T-helper 2 cell treated with Interferon-gamma antibody and Interleukin-4, amounts not matched to agents 5 μg/mL and 100 μg/mL, for 36 hours (primary cell): ENCODE results near the gene TNFRSF14.

Source experiments
- DNase-seq: peaks from one replicate; pipeline ENCODE4 v3.0.0; 2021; ENCODE audit warnings: low spot score
- H3K27ac Mint-ChIP-seq: one replicate; pipeline ENCODE4 v1.8.0; 2021; ENCODE audit warnings: mild to moderate bottlenecking, mixed read lengths
- H3K27me3 Mint-ChIP-seq: one replicate; pipeline ENCODE4 v1.8.0; 2021; ENCODE audit warnings: low read depth, mixed read lengths
- H3K36me3 Mint-ChIP-seq: one replicate; pipeline ENCODE4 v1.8.0; 2021; ENCODE audit warnings: low read depth, mixed read lengths
- H3K4me1 Mint-ChIP-seq: one replicate; pipeline ENCODE4 v1.8.0; 2021; ENCODE audit warnings: low read depth, mixed read lengths
- H3K4me3 Mint-ChIP-seq: one replicate; pipeline ENCODE4 v1.8.0; 2022; ENCODE audit warnings: mild to moderate bottlenecking, moderate library complexity, mixed read lengths
- H3K9me3 Mint-ChIP-seq: one replicate; pipeline ENCODE4 v1.8.0; 2021; ENCODE audit warnings: mixed read lengths

The TNFRSF14 gene

DNA sequence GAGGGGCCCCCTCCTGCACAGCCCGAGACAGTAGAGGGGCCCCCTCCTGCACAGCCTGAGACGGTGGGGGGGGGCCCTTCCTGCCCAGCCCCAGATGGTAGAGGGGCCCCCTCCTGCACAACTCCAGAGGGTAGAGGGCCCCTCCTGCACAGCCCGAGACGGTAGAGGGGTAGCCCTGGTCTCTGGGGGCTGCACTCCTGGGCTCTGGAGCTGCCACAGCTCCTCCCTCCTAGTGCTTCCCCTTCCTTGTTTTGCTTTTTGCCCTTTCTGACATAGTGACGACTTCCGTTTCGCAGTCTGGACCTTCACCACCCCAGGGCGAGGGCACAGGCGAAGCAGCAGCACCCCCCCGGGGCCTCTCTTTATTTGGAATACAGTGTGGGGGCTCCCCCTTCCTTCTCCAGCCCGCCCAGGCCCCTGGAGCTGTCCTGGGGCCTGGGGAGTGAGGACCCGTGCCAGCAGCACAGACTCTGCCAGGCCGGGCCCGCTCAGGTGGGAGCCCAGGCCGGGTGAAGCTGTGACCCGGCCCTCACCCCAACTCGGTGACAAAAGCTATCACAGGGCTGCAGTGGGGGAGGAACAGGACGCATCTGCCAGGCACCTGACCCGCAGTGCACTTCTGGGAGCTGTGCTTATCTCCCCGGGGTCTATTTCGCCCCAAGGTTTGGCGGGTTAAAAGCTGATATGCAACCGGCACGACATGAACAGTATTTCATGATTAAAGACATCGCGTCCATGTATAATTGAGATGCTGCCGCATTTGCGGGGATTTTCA is 29.3 kb downstream of the TNFRSF14 start:
- Mint-ChIP-seq H3K4me1 (peaks cover 29% of the 10 kb centered on the region), H3K36me3 (peaks cover 9% of the 10 kb centered on the region), H3K9me3 (no peaks in the 10 kb centered on the region), H3K4me3 (peak overlapping the region; percentile 92), H3K27ac (peak overlapping the region; percentile 96), H3K27me3 (no peaks in the 10 kb centered on the region)
- DNase-seq, result peak; percentile 72

DNA sequence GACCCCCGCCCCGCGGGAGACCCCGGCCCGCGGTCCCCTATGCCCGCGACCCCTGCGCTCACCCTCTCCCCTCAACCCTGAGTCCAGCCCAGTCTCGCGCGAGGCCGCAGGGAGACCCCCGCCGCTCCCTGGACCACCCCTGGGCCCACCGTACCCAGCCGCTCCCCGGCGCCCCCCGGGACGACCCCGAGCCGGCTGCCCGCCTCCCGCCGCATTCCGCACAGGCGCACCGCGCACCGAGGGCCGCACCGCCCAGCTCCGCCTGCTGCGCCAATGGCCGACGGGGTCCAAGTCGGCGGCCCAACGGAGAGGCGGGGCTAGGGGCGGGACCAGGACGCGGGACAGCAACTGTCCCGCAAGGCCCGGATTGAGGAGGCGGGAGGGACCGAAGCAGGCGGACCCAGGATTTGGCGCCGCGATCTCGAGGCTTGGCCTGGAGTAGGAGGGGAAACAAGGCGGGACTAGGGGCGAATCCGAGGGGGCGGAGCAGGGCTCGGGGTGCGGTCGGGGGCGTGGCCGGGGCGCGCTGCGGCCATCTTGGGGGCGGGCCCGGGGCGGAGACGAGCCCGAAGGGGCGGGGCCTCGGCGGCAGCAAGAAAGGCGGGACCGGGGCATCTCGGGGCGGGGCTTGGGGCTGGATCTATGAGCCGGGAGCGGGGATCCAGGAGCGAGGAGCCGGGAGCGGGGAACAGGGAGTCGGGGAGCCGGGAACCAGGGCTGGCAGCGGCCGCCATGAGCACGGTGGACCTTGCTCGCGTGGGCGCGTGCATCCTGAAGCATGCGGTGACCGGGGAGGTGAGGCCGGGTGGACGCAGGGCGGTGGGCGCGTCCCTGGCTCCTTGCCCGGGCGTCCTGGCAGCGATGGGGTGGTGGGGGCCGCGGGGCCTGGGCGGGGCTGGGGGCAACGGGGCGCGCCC is 30.2 kb downstream of the TNFRSF14 start, which contains the start of gene PRXL2B:
PRXL2B (plus strand) TSS at position 624 of the 917 bp plus-strand sequence; CDS start at position 733, 109 bp downstream.
- DNase-seq, result peak; percentile 98
- H3K4me3 Mint-ChIP-seq, result peak within 1 kb of the TSS; percentile 92
- peak within 1 kb of the TSS; percentile 96 for H3K27ac Mint-ChIP-seq
- H3K9me3 Mint-ChIP-seq, result no peaks in the 10 kb centered on the region
- H3K27me3 Mint-ChIP-seq, result no peaks in the 10 kb centered on the region
- H3K36me3 Mint-ChIP-seq, result peaks cover 8% of the 10 kb centered on the region
- H3K4me1 Mint-ChIP-seq, result peaks cover 24% of the 10 kb centered on the region

DNA sequence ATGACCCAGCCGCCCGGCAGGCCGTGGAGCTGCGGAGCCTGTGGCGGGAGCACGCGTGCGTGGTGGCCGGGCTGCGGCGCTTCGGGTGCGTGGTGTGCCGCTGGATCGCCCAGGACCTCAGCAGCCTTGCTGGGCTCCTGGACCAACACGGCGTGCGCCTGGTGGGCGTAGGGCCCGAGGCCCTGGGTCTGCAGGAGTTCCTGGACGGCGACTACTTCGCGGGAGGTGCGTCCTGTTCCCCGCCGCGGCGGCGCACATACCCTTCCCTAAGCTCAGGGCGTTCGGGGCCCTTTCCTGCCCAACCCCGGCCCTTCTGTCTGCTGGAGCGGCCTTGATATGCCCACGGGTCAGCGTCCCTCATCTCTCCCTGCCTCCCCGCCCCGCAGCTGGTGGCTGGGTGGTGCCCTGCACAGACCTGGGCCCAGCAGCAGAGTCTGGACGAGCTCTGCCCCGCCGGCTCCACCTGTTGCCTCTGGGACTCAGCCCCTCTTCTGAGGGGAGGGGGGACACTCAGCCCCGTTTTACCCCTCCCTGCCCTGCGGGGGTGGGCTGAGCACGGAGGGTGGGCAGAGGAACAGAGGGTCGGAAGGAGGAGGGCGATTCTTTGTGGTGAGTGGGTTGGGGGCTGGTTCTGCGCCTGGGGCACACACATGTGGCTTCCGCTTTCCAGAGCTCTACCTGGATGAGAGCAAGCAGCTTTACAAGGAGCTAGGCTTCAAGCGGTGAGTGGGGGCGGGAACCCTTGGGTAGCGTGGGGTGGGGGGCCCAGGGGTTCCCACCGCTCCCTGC is 31.1 kb downstream of the TNFRSF14 start:
- peaks cover 19% of the 10 kb centered on the region for H3K4me1 Mint-ChIP-seq
- H3K4me3 Mint-ChIP-seq, result peak overlapping the region; percentile 74
- peak overlapping the region; percentile 45 for H3K27ac Mint-ChIP-seq

DNA sequence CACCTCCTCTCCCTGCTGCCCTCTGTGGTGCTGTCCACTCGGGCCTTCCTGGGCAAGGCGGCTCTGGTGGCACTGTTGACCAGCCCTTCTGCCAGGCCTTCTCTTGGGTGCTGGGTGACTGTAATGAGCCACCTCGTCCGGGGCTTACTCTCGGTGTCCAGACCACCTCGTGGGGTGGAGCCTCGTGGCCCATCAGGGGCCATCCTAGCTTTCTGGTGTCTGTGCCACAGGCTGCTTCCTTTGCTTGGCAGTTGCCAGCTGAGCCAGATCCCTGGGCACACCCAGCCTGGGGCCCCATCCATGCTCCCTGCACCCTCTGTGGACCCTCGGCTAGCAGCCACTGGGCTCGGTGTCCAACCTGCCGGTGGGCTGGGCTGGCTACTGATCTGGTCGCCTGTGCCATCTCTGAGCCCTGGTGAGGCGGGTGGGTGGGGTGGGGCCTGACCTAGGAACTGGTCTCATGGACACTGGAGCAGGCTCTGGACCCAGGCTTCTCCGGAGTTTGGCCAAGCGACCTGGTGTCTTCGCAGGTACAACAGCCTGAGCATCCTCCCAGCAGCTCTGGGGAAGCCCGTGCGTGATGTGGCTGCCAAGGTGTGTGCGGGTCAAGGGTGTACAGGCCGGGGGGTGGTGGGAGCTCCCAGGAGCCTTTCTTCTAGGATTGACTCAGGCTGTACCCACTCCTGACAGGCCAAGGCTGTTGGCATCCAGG is 31.8 kb downstream of the TNFRSF14 start:
- peaks cover 15% of the 10 kb centered on the region for H3K4me1 Mint-ChIP-seq
- DNase-seq, result no peak
- peaks cover 6% of the 10 kb centered on the region for H3K36me3 Mint-ChIP-seq
- no peak overlapping the region for H3K27ac Mint-ChIP-seq
- no peaks in the 10 kb centered on the region for H3K9me3 Mint-ChIP-seq
- peak overlapping the region; percentile 74 for H3K4me3 Mint-ChIP-seq
- no peaks in the 10 kb centered on the region for H3K27me3 Mint-ChIP-seq

More for the DNA sequence above, 31.1 kb downstream of the TNFRSF14 start:
- no peak for DNase-seq
- H3K36me3 Mint-ChIP-seq, result peaks cover 6% of the 10 kb centered on the region
- no peaks in the 10 kb centered on the region for H3K9me3 Mint-ChIP-seq
- no peaks in the 10 kb centered on the region for H3K27me3 Mint-ChIP-seq

DNA sequence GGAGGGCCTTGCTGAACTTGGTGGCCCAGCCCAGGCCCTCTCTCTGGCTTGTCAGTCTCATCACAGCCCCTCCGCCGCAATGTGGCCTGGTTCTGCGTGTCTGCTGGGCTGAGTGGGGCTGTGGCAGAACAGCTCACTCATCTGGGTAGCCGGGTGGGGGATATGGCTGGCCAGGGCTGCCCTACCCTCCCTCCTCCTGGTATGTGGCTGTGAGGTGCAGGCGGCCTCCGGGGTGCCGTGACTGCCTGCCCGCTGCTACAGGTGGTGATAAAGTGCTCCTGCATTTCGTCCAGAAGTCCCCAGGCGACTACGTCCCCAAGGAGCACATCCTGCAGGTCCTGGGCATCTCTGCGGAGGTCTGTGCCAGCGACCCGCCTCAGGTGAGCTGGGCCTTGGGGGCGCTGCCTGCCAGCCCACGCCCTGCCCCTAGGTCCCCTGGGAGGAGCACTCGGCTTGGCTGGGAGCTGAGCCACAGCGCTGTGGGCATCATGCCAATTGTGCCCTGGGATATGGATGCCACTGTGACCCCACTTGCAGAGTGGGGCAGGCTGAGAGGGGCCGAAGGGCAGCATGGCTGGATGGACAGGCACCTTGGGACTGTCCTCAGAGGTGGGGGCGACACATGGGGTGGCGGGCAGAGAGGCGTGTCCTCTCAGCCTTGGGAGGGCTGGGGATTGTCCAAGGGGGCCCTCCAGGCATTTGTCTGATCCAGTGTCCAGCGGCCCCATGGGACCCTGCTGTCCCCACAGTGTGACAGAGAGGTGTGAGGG is 32.7 kb downstream of the TNFRSF14 start:
- Mint-ChIP-seq H3K36me3 (peaks cover 6% of the 10 kb centered on the region), H3K27me3 (no peaks in the 10 kb centered on the region), H3K4me1 (peaks cover 10% of the 10 kb centered on the region), H3K27ac (no peak overlapping the region), H3K9me3 (no peaks in the 10 kb centered on the region), H3K4me3 (no peak overlapping the region)
- no peak for DNase-seq

DNA sequence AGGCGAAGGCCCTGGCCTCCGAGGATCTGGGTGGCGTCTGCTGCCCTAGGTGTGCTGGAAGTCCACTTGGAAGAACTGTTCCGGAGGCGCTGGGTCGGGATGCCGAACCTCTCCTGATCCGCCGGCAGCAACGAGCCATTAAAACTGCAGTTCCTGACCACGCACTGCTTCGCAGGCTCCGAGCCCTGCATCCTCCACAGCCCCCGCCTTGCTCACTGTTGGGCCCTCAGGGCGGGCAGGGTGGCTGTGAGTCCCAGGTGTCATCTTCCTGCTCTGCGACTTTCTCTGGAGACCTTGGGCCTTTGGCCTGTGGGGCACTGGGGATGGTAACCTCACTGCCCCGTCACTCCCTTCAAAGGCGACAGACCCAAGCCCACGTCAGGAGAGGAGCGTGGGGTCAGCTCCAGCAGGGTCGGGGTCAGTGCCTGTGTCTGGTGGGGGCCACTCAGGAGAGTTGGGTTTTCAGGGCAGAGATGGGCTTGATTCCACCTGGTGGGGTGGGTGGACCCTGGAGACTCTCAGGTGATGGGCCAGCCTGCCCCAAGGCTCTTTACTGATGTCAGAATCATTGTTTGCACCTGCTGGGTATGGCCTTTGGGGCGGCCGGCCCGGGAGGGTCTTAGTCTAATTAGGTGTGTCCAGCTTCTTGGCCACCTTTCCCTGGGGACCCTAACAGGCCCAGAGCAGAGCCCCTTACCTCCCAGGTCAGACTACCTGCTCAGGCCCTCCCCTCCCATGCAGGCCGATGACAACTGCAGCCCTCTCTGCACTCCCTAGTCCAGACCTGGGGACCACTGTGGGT is 33.5 kb downstream of the TNFRSF14 start:
- no peak overlapping the region for H3K27ac Mint-ChIP-seq
- peaks cover 3% of the 10 kb centered on the region for H3K4me1 Mint-ChIP-seq
- H3K36me3 Mint-ChIP-seq, result peaks cover 6% of the 10 kb centered on the region
- no peak overlapping the region for H3K4me3 Mint-ChIP-seq
- H3K27me3 Mint-ChIP-seq, result no peaks in the 10 kb centered on the region
- no peaks in the 10 kb centered on the region for H3K9me3 Mint-ChIP-seq
- DNase-seq, result no peak

DNA sequence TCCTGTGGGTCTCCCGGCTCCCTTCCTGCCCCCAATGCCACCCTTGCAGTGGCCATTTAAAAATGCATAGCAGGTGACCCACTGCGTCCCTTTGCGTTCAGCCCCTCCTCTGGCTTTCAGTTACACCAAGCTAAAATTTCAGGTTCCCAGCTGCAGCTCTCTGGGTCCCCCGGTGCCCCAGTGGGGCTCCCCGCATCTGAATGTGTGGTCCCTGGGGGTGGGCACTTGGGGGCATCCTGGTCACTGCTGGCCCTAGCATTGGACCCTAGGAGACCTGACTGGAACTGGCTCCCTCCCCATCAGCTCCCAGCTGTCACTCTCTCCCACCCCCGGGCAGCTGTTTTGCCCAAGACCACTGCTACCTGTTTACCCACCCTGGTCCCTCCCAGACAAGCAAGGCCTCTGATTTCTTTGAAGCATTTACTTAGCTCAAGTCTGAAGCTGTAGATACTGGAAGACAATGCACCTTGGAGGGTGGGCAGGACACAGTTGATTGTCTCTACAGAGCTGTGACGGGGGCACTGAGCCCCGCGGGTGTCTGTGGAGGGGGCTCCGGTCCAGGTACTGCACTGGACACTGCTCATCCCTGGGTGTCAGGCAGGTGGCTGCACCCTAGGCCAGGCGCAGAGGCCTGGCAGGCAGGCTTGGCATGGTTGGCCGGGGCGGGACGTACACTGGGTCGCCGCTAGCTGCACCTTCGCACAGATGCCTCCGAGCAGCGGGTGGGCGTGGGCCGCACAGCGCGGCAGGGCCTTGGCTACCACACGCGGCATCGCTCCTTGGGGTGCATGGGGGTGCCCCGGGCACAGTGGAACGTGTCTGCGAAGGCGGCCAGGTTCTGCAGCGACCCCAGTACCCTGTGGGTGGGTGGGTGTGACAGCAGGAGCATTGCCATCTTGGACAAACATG is 34.3 kb downstream of the TNFRSF14 start:
- no peaks in the 10 kb centered on the region for H3K4me1 Mint-ChIP-seq
- H3K4me3 Mint-ChIP-seq, result no peak overlapping the region
- H3K27ac Mint-ChIP-seq, result no peak overlapping the region
- DNase-seq, result no peak
- H3K36me3 Mint-ChIP-seq, result peaks cover 6% of the 10 kb centered on the region
- no peaks in the 10 kb centered on the region for H3K27me3 Mint-ChIP-seq
- H3K9me3 Mint-ChIP-seq, result no peaks in the 10 kb centered on the region

DNA sequence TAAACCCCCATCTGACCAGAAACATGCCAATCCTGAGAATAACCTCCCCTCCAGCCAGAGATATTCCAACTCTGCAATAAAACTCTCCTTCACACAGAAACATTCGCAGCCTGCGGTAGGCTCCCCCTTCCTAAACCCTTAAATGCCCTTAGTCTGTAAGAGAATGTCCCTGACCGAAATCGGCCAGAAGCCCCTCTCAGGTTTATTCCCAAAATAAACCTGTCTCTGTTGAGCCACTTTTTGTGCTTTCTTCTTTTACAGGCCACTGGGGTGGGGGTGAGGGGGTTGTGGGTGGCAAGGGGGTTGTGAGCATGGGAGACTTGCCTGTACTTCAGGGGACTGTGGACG is 35.0 kb downstream of the TNFRSF14 start:
- no peak for DNase-seq
- Mint-ChIP-seq H3K4me1 (no peaks in the 10 kb centered on the region), H3K4me3 (no peak overlapping the region), H3K9me3 (no peaks in the 10 kb centered on the region), H3K36me3 (peaks cover 6% of the 10 kb centered on the region), H3K27me3 (no peaks in the 10 kb centered on the region), H3K27ac (no peak overlapping the region)

DNA sequence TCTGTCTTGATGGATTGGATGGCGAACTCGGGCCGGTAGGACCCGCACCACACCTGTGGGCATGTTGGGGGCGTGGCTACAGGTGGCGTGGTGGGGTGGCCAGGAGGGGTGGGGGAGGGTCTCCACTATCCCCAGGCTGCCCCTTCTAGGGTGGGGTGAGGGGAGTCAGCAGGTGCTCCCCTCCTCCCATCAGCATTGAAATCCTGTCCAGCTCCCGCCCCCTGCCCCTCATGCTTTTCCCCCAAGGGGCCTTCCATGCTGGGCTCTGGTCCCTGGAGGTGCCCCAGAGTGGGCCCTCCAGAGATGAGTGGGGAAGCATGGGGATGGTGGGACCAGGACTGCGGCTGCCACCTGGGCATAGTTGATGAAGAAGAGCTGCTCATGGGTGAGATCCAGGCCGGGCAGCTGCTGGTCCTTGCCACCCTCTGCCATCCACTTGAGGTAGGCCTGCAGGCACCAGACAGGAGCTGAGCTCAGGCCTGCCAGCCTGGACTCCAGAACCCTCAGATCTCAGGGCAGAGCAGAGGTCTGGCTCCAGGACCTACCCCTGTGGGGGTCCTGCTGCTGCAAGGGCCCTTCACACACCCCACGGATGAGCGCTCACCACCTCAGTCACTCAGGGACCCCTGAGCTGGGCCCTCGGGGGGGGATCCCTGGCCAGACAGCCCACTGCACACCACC is 35.5 kb downstream of the TNFRSF14 start:
- no peaks in the 10 kb centered on the region for H3K4me1 Mint-ChIP-seq
- no peak for DNase-seq
- no peak overlapping the region for H3K4me3 Mint-ChIP-seq
- H3K27me3 Mint-ChIP-seq, result no peaks in the 10 kb centered on the region
- H3K9me3 Mint-ChIP-seq, result no peaks in the 10 kb centered on the region
- peaks cover 6% of the 10 kb centered on the region for H3K36me3 Mint-ChIP-seq
- no peak overlapping the region for H3K27ac Mint-ChIP-seq

DNA sequence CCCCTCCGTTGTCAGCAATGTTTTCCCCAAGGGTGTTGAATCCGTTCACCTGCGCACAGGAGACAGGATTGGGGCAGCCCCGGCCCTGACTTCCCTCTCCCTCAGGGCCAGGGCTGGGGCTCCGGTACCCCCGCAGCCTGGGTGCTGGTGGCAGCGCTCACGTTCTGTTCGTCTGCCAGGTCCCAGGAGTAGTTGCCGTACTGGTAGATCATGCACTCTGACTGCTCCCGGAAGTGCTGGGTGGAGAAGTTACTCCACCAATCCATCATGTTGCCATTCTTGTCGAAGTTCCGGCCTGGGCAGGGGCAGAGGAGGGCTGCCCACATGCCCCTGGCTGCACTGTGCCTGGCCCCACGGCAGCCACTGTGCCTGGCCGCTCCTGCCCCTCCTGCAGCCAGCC is 36.5 kb downstream of the TNFRSF14 start:
- H3K36me3 Mint-ChIP-seq, result peaks cover 6% of the 10 kb centered on the region
- DNase-seq, result no peak

DNA sequence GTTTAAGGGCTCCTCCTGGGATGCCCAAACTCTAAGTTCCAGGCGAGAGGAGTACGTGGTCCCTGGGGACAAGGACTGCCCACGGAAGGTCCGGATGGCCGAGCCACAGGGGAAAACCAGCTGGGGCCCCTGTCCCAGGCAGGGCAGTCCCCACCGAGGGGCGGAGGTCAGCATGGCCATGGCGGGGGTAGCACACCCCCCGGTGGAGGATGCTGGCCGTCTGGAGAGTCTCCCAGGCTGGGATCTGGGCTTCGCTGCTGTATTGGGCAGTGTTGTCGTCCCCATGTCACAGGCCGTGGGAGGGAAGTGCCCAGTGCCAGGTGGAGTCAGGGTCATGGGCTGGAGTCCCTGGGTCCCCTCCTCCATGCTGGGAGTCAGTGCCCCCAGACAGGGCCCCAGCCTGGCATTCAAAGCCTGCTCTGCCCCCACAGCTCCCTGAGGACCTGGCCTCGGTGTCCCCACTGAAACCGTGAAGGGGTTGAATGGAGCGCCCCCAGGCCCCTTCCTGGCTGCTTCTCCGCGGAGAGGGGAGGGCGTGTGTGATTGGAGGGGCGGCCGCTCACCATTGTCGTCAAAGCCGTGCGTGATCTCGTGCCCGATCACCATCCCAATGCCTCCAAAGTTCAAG is 37.2 kb downstream of the TNFRSF14 start:
- no peak overlapping the region for H3K27ac Mint-ChIP-seq
- no peak for DNase-seq
- H3K9me3 Mint-ChIP-seq, result no peaks in the 10 kb centered on the region

More for the DNA sequence above, 36.5 kb downstream of the TNFRSF14 start:
- Mint-ChIP-seq H3K4me1 (no peaks in the 10 kb centered on the region), H3K27ac (peak overlapping the region; percentile 12), H3K4me3 (peak overlapping the region; percentile 38), H3K27me3 (no peaks in the 10 kb centered on the region), H3K9me3 (no peaks in the 10 kb centered on the region)

More for the DNA sequence above, 37.2 kb downstream of the TNFRSF14 start:
- no peak overlapping the region for H3K4me3 Mint-ChIP-seq
- H3K36me3 Mint-ChIP-seq, result peaks cover 6% of the 10 kb centered on the region
- no peaks in the 10 kb centered on the region for H3K4me1 Mint-ChIP-seq
- H3K27me3 Mint-ChIP-seq, result no peaks in the 10 kb centered on the region
